Keratinocyte (primary cell): Measurements from ENCODE around the gene RELCH. TPM values are rescaled to one million over a fixed set of nuclear protein-coding genes. Genes with fewer than 3 reads are reported as not detected.

ENCODE experiments used
- DNase-seq: peaks from one replicate; pipeline ENCODE4 v3.0.0-alpha.2; 2011; ENCODE audit warnings: low read depth, missing footprints, low spot score
- FAIRE-seq: peaks from 2 replicates; lab custom pipeline; 2011; peaks lifted over from hg19 to GRCh38; lab: Jason Lieb, UNC
- H2AFZ ChIP-seq: 2 replicates; pipeline ENCODE4 v1.6.0; 2012; ENCODE audit warnings: low read length, control low read depth, inconsistent platforms; ENCODE audit not compliant: control insufficient read depth
- H3K27ac ChIP-seq: 2 replicates; pipeline ENCODE4 v1.5.1; 2011; ENCODE audit warnings: low read length; ENCODE audit not compliant: control insufficient read depth, insufficient read depth
- H3K27me3 ChIP-seq: 3 replicates; pipeline ENCODE4 v1.6.0; 2011; ENCODE audit warnings: low read length; ENCODE audit not compliant: control insufficient read depth, insufficient read depth; ENCODE audit errors: extremely low read depth
- H3K36me3 ChIP-seq, 2 experiments: 2 replicates in 1 of 2; 3 replicates in 1 of 2; pipeline ENCODE4 v1.5.1; 2011; ENCODE audit warnings: low read length in 2 of 2, mild to moderate bottlenecking in 1 of 2; ENCODE audit not compliant: control insufficient read depth in 2 of 2, insufficient read depth in 2 of 2; ENCODE audit errors: extremely low read depth in 1 of 2
- H3K4me1 ChIP-seq: 3 replicates; pipeline ENCODE4 v1.5.1; 2011; ENCODE audit warnings: low read length; ENCODE audit not compliant: control insufficient read depth, insufficient read depth; ENCODE audit errors: extremely low read depth
- H3K4me2 ChIP-seq: 3 replicates; pipeline ENCODE4 v1.6.0; 2011; ENCODE audit warnings: low read depth, low read length; ENCODE audit not compliant: control insufficient read depth, insufficient read depth; ENCODE audit errors: extremely low read depth
- H3K4me3 ChIP-seq, 3 experiments: fragments of 200-600 bp in 1 of 3; sonication (generic) in 1 of 3; 2 replicates in 2 of 3; 3 replicates in 1 of 3; pipeline ENCODE4 v1.5.1; 2011 to 2016; ENCODE audit warnings: low read length in 3 of 3, mild to moderate bottlenecking in 3 of 3, control low read depth in 2 of 3, inconsistent platforms in 1 of 3, low read depth in 1 of 3, mixed read lengths in 1 of 3, mixed run types in 1 of 3, moderate library complexity in 1 of 3; ENCODE audit not compliant: control insufficient read depth in 2 of 3, insufficient read depth in 2 of 3; ENCODE audit errors: extremely low read depth in 1 of 3
- H3K79me2 ChIP-seq: 2 replicates; pipeline ENCODE4 v1.6.0; 2012; ENCODE audit warnings: low read length; ENCODE audit not compliant: control insufficient read depth, insufficient read depth
- H3K9ac ChIP-seq: 3 replicates; pipeline ENCODE4 v1.6.0; 2011; ENCODE audit warnings: low read length; ENCODE audit not compliant: control insufficient read depth, insufficient read depth; ENCODE audit errors: extremely low read depth
- H3K9me1 ChIP-seq: 3 replicates; pipeline ENCODE4 v1.6.0; 2011; ENCODE audit warnings: low read length; ENCODE audit not compliant: control insufficient read depth, insufficient read depth; ENCODE audit errors: extremely low read depth
- H3K9me3 ChIP-seq: 2 replicates; pipeline ENCODE4 v1.5.1; 2012; ENCODE audit warnings: low read depth, low read length; ENCODE audit not compliant: control insufficient read depth
- H4K20me1 ChIP-seq: 3 replicates; pipeline ENCODE4 v1.6.0; 2011; ENCODE audit warnings: low read length; ENCODE audit not compliant: control insufficient read depth, insufficient read depth; ENCODE audit errors: extremely low read depth
- CTCF ChIP-seq, 3 experiments: IDR thresholded peaks in 1 of 3; conservative IDR thresholded peaks in 1 of 3; optimal IDR thresholded peaks in 1 of 3; 2 replicates in 2 of 3; 3 replicates in 1 of 3; pipeline versions ENCODE3 to v1.5.1; 2011; ENCODE audit warnings: low read length in 3 of 3, mild to moderate bottlenecking in 3 of 3, moderate library complexity in 2 of 3, control low read depth in 1 of 3, inconsistent platforms in 1 of 3; ENCODE audit not compliant: insufficient read depth in 2 of 3; ENCODE audit errors: extremely low read depth in 1 of 3
- EZH2 ChIP-seq: IDR thresholded peaks from one replicate; pipeline ENCODE4 v1.6.1; 2012; ENCODE audit warnings: inconsistent platforms, mild to moderate bottlenecking, low read length, moderate library complexity
- dilution Hi-C: fragments of 300-500 bp; cut with MboI; formaldehyde crosslinking; loops from one replicate; pipeline ENCODE4 v1.7.0; 2020; ENCODE audit warnings: low sequenced_read_pairs; ENCODE audit not compliant: extremely low pct_ligation_motif_present
- polyA plus RNA-seq, 5 experiments: library from polyadenylated mRNA; depleted of rRNA in 3 of 5; stranded (reverse) in 3 of 5; stranded (forward) in 1 of 5; unstranded in 1 of 5; fragments of >200 nt; gene quantifications; 1 replicate in 1 of 5; 2 replicates in 3 of 5; 3 replicates in 1 of 5; pipeline versions ENCODE4 v1.2.1 to v1.2.3, GENCODE V29; 2011 to 2012; ENCODE audit warnings: missing spikeins in 2 of 5, low read depth in 1 of 5, low replicate concordance in 1 of 5

RELCH gene
- polyA plus RNA-seq, 1 donor (not counting 4 experiments of a cell fraction or from before 2014, with no cell fraction given): 21.8 TPM

- H3K4me1 ChIP-seq: no peaks in the 10 kb centered on the region
- H3K4me3 ChIP-seq: no peak overlapping the region
- no peak for TF ChIP-seq CTCF (optimal IDR thresholded peaks at IDR 0.05 in 1 of 3, IDR thresholded peaks at IDR 0.05 in 1 of 3, conservative IDR thresholded peaks at IDR 0.05 in 1 of 3; ENCODE audit: extremely low read depth in 1 of 3, insufficient read depth in 2 of 3, low read length in 3 of 3)
- TF ChIP-seq EZH2: no peak
- no peaks in the 10 kb centered on the region for H3K79me2 ChIP-seq
- H4K20me1 ChIP-seq: no peaks in the 10 kb centered on the region
- dilution Hi-C loops: no loop called here
- no peak for FAIRE-seq
- peaks cover 8% of the 10 kb centered on the region for H3K27me3 ChIP-seq
- H3K4me2 ChIP-seq: no peak overlapping the region
- no peak overlapping the region for H3K9ac ChIP-seq
- no peaks in the 10 kb centered on the region for H3K36me3 ChIP-seq
- H3K27ac ChIP-seq: no peak overlapping the region
- no peaks in the 10 kb centered on the region for H3K9me3 ChIP-seq
- H2AFZ ChIP-seq: no peak overlapping the region
- no peaks in the 10 kb centered on the region for H3K9me1 ChIP-seq
- no peak for DNase-seq
Observed at GRCh38 chr18:62345909-62346308, 158.9 kb downstream of the RELCH start.

- dilution Hi-C loops: no loop called here
- no peak overlapping the region for H3K4me2 ChIP-seq
- H3K36me3 ChIP-seq: no peaks in the 10 kb centered on the region
- H3K27ac ChIP-seq: no peak overlapping the region
- H3K27me3 ChIP-seq: peaks cover 8% of the 10 kb centered on the region
- H3K4me1 ChIP-seq: no peaks in the 10 kb centered on the region
- H3K9ac ChIP-seq: no peak overlapping the region
- H3K79me2 ChIP-seq: no peaks in the 10 kb centered on the region
- H4K20me1 ChIP-seq: no peaks in the 10 kb centered on the region
- H3K9me1 ChIP-seq: no peaks in the 10 kb centered on the region
- H3K9me3 ChIP-seq: no peaks in the 10 kb centered on the region
- DNase-seq: no peak
- no peak overlapping the region for H2AFZ ChIP-seq
- FAIRE-seq: no peak
- H3K4me3 ChIP-seq: no peak overlapping the region
- TF ChIP-seq EZH2: no peak
- TF ChIP-seq CTCF (optimal IDR thresholded peaks at IDR 0.05 in 1 of 3, IDR thresholded peaks at IDR 0.05 in 1 of 3, conservative IDR thresholded peaks at IDR 0.05 in 1 of 3; ENCODE audit: extremely low read depth in 1 of 3, insufficient read depth in 2 of 3, low read length in 3 of 3): no peak
Observed at GRCh38 chr18:62346333-62347088, 159.5 kb downstream of the RELCH start.
